Rectal smooth muscle tissue (tissue), 1 donor: ENCODE results near the gene PIWIL4.
"Not testable (repeated sequence)": the region's sequence is repeated elsewhere in the genome, so short reads cannot be mapped to it uniquely, and the experiment has no call there.

Experiments
- H3K27ac ChIP-seq: one replicate; pipeline ENCODE4 v1.7.0; 2013; ENCODE audit warnings: low read depth, low read length, inconsistent platforms
- H3K27me3 ChIP-seq: one replicate; pipeline ENCODE4 v1.7.0; 2013; ENCODE audit warnings: low read length; ENCODE audit not compliant: control insufficient read depth, insufficient read depth
- H3K36me3 ChIP-seq: one replicate; pipeline ENCODE4 v1.7.0; 2013; ENCODE audit warnings: low read length; ENCODE audit not compliant: control insufficient read depth, insufficient read depth
- H3K4me1 ChIP-seq: one replicate; pipeline ENCODE4 v1.7.0; 2013; ENCODE audit warnings: low read length; ENCODE audit not compliant: control insufficient read depth, insufficient read depth
- H3K4me3 ChIP-seq: one replicate; pipeline ENCODE4 v1.7.0; 2013; ENCODE audit warnings: low read length
- H3K9ac ChIP-seq: one replicate; pipeline ENCODE4 v1.7.0; 2013; ENCODE audit warnings: low read length

The PIWIL4 gene

DNA sequence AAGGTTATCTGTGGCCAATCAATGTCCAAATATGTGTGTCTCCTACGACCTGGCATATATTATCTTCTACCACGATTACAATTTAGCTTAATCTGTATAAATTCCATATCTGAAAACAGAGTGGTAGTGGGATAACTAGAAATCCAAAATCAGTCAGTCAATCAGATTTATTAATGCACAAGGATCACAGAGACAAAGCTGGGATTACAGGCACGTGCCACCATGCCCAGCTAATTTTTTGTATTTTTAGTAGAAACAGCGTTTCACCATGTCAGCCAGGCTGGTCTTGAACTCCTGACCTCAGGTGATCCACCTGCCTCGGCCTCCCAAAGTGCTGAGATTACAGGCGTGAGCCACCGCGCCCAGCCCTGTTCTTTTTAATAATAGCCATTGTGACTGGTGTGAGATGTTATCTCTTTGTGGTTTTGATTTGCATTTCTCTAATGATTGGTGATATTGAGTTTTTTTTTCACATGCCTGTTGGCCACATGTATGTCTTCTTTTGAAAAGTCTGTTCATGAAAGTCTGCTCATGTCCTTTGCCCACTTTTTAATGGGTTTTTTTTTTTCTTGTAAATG, 11.3 kb upstream of the PIWIL4 start:
- not testable (repeated sequence) for H3K27me3 ChIP-seq, H3K4me1 ChIP-seq, H3K9ac ChIP-seq, H3K36me3 ChIP-seq, H3K4me3 ChIP-seq, H3K27ac ChIP-seq

DNA sequence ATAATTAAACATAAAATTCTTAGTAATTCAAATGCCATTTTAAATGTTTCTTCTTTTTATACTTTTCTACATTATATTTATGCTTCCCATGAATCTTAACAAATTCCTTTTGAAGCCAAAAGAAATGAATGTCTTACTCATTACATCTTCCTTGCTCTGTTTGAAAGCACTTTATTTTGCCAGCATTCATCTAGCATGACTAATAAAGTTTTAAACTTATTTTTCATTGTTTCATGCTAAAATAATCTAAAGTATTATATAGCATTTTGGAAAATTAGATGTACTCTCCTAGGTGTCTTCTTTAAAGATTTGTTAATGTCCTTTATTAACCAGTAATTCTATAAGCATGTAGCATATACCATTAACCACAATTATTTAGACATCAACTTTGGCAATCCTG, 9.7 kb upstream of the PIWIL4 start:
- Histone ChIP-seq H3K27me3 (no peaks in the 10 kb centered on the region), H3K36me3 (no peaks in the 10 kb centered on the region), H3K4me3 (no peak overlapping the region), H3K9ac (no peak overlapping the region), H3K27ac (no peak overlapping the region), H3K4me1 (peaks cover 2% of the 10 kb centered on the region)

DNA sequence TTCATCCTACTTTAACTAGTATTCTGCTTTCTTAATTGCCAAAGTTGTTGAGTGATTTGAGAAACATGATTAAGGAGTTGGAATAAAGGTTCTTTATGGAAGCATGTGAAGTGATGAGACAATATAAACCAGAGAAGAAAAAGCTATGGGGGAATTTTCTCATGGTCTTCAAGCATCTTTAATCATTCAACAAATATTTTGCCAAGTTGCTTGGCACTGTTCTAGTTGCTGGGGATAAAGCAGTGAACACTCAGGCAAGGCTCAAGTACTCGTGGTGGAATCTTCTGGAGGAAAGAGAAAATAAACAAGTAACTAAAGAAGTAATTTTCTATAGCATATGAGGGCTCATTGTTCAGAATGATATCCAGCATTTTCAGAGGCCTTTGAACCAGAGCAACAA, 9.2 kb upstream of the PIWIL4 start:
- Histone ChIP-seq H3K4me1 (peaks cover 2% of the 10 kb centered on the region), H3K36me3 (no peaks in the 10 kb centered on the region), H3K4me3 (no peak overlapping the region), H3K27ac (no peak overlapping the region), H3K27me3 (no peaks in the 10 kb centered on the region), H3K9ac (no peak overlapping the region)

DNA sequence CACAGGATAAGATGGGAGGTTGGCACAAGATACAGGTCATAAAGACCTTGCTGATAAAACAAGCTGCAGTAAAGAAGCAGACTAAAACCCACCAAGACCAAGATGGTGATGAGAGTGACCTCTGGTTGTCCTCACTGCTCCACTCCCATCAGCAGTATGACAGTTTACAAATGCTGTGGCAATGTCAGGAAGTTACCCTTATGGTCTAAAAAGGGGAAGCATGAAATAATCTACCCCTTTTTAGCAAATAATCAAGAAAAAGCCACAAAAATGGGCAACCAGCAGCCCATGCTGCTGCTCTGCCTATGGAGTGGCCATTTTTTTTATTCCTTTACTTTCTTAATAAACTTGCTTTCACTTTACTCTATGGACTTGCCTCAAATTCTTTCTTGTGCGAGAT, 8.7 kb upstream of the PIWIL4 start:
- Histone ChIP-seq H3K27ac (no peak overlapping the region), H3K36me3 (no peaks in the 10 kb centered on the region), H3K9ac (no peak overlapping the region), H3K27me3 (no peaks in the 10 kb centered on the region), H3K4me3 (no peak overlapping the region), H3K4me1 (peaks cover 2% of the 10 kb centered on the region)

DNA sequence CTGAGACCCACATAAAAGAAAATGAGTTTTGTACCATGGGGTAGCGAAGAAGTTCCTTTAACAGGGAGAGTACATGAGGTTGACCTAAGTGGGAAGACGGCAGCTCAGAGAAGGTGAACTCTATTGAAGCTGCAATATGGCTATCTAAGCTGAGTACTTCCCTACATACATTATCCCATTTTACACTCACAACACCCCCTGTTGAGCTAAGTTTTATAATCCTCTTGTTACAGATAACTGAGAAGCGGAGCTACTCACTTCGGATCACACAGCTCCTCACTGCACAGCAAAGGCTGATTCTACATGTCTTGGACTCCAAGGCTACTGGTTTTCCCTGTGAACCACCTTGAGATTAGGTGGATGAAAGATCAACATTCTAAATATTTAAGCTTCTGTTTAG, 8.2 kb upstream of the PIWIL4 start:
- Histone ChIP-seq H3K9ac (no peak overlapping the region), H3K27me3 (no peaks in the 10 kb centered on the region), H3K36me3 (no peaks in the 10 kb centered on the region), H3K27ac (no peak overlapping the region), H3K4me1 (peaks cover 5% of the 10 kb centered on the region), H3K4me3 (no peak overlapping the region)

DNA sequence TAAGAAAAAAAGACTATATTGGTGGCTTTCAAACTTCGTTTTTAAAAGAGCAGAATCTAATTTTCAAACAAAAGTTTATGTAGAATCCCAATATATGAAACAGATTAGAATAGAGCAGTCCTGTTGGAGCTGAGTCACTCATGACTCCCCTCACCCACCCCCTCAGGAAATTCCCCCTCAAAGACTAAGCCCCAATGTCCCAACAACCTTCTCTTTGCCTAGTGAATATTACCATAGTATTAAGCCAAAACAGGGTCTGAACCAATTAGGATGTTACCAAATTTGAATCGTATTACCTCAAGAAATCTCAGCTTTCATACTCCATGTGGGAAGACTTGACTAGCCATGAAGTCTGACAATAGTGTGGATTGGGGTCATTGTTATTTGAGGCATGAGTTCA, 7.8 kb upstream of the PIWIL4 start:
- no peak overlapping the region for H3K27ac ChIP-seq
- peaks cover 5% of the 10 kb centered on the region for H3K4me1 ChIP-seq
- H3K4me3 ChIP-seq: no peak overlapping the region
- no peaks in the 10 kb centered on the region for H3K27me3 ChIP-seq
- H3K36me3 ChIP-seq: no peaks in the 10 kb centered on the region
- H3K9ac ChIP-seq: no peak overlapping the region

DNA sequence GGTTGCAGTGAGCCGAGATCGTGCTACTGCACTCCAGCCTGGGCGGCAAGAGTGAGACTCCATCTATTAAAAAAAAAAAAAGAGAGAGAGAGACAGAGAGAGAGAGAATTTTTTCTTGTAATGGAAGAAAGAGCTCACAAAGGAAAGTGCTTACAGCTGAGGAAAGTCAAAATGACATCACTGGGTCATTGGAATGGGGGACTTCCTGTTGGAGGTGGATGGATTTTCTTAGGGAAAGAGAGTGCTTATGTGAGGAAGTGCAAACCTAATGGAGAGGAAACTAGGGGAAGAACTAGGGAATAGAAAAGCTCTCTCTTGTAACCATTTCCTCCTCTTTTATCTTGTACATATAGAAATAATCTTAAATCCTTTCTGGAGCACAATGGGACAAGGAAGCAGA, 6.3 kb upstream of the PIWIL4 start:
- H3K27ac ChIP-seq: no peak overlapping the region
- H3K4me3 ChIP-seq: no peak overlapping the region
- no peaks in the 10 kb centered on the region for H3K36me3 ChIP-seq
- H3K4me1 ChIP-seq: peaks cover 5% of the 10 kb centered on the region
- no peak overlapping the region for H3K9ac ChIP-seq
- no peaks in the 10 kb centered on the region for H3K27me3 ChIP-seq

DNA sequence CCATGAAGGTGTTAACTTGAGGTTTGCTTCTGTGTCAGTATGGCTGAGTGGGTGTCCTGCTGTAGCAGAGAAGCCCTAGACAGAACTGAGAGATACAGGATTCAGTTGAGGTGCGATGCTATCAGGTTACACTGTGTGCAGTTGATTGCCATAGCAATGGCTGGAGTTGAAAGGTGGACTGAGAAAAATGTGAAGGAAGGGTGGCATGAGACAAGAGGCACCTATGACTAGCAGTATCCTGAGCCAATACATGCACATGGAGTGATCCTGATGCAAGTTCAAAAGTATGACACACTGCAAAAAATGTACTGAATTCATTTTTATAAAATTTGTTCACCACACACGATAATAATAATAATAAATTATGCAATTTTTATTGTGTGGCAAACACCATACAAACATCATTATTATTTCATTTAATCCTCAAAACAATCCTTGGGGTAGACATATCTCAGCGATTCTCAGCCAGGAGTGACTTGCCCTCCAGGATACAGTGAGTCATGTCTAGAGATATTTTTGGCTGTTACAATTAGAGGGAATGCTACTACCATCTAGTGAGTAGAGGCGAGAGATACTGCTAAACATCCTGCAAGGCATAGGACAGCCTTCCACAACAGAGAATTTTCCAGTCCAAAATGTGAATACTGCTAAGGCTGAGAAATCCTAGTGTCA, 3.9 kb upstream of the PIWIL4 start:
- no peak overlapping the region for H3K9ac ChIP-seq
- H3K4me3 ChIP-seq: no peak overlapping the region
- H3K4me1 ChIP-seq: peaks cover 3% of the 10 kb centered on the region
- no peak overlapping the region for H3K27ac ChIP-seq
- no peaks in the 10 kb centered on the region for H3K27me3 ChIP-seq
- no peaks in the 10 kb centered on the region for H3K36me3 ChIP-seq

DNA sequence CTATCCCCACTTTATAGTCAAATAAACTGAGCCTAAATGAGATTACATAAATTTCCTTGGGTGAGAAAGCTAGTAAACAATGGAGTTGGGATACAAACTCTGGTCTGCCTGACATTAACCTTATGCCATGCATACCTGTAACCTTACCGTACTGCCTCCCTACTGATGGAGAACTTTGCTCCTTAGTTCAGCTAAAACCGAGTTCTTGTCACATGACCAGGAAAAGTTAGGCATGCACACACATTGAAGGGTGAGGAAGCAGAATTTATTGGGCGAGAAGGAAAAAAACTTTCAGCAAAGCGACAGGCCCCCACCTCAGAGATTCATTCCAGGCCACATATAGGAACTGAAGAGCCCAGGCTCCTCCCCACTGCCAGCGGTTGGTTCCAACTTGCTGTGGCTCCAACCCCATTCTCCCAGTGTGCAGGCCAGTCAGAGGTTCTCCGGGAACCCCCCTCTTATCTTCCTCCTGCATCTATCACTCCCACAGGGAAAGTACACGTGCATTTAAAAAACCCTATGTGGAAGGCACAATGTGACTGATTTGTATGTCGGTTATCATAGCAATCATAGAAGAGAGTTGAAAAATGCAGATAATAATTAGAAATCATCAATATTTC, 3.2 kb upstream of the PIWIL4 start:
- no peaks in the 10 kb centered on the region for H3K36me3 ChIP-seq
- H3K27me3 ChIP-seq: no peaks in the 10 kb centered on the region
- no peak overlapping the region for H3K27ac ChIP-seq
- no peak overlapping the region for H3K9ac ChIP-seq
- H3K4me1 ChIP-seq: peaks cover 3% of the 10 kb centered on the region
- H3K4me3 ChIP-seq: no peak overlapping the region

DNA sequence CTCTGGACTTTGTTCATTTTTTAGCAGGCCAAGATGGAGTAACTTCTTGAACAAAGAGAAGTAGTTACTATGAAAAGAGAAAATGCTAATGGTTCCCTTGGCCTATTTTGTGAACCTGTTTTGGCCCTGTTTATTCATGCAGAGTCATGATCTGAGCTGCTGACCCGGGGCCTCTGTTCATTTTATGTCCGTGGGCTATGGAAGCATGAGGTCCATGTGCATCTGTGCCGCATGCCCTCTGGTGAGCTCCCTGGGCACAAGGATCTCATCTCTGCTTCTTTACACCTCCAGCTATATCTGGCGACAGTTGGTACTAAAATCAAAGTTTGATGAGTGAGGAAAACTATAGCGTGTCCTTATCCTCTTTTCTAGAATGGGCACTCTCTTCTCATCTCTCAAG, 1.0 kb downstream of the PIWIL4 start:
- no peak overlapping the region for H3K27ac ChIP-seq
- no peaks in the 10 kb centered on the region for H3K27me3 ChIP-seq
- H3K9ac ChIP-seq: no peak overlapping the region
- H3K36me3 ChIP-seq: peaks cover 3% of the 10 kb centered on the region
- H3K4me3 ChIP-seq: no peak overlapping the region
- H3K4me1 ChIP-seq: peaks cover 3% of the 10 kb centered on the region

DNA sequence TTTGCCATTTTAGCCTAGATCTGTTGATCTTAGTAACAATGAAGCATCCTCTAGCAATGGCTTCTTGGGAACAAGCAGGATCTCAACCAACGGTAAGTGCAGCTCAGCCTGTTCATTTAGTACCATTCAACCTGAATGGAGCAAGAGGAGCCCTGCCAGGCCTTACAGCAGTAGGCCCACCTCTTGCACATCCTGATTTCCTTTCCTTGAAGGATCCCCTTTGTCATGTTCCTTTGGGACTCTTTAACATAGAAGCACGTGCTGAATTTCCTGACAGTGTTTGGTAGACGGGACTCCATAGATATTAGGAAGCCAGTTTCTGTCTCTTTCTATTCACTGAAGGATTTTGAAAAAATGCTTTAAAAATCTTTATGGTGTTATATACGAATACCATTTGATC, 1.5 kb downstream of the PIWIL4 start:
- Histone ChIP-seq H3K27ac (no peak overlapping the region), H3K27me3 (no peaks in the 10 kb centered on the region), H3K4me1 (peaks cover 1% of the 10 kb centered on the region), H3K36me3 (peaks cover 3% of the 10 kb centered on the region), H3K9ac (no peak overlapping the region), H3K4me3 (no peak overlapping the region)

DNA sequence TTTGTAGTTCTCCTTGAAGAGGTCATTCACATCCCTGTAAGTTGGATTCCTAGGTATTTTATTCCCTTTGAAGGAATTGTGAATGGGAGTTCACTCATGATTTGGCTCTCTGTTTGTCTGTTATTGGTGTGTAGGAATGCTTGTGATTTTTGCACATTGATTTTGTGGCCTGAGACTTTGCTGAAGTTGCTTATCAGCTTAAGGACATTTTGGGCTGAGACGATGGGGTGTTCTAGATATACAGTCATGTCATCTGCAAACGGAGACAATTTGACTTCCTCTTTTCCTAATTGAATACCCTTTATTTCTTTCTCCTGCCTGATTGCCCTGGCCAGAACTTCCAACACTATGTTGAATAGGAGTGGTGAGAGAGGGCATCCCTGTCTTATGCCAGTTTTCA, 5.8 kb downstream of the PIWIL4 start:
- not testable (repeated sequence) for H3K27me3 ChIP-seq, H3K27ac ChIP-seq, H3K4me3 ChIP-seq, H3K4me1 ChIP-seq, H3K9ac ChIP-seq, H3K36me3 ChIP-seq
